H1 (cell line): Measurements from ENCODE around the gene ST3GAL2. TPM values are rescaled to one million over a fixed set of nuclear protein-coding genes. Genes with fewer than 3 reads are reported as not detected.

ENCODE experiments used
- CTCF ChIA-PET: fragments of 300-600 bp; sonication (Branson Sonifier 250); formaldehyde crosslinking; loops from one replicate; lab custom pipeline; 2021; ENCODE audit not compliant: partially characterized antibody; lab: Charles Lee
- POLR2A ChIA-PET: fragments of 300-600 bp; sonication (Branson Sonifier 250); formaldehyde crosslinking; loops from one replicate; lab custom pipeline; 2021; ENCODE audit warnings: inconsistent platforms; ENCODE audit not compliant: partially characterized antibody; lab: Charles Lee
- DNase-seq, 2 experiments: peaks; one replicate each; pipeline versions ENCODE4 v3.0.0 to v3.0.0-alpha.2; 2010 to 2022; ENCODE audit warnings: low spot score in 2 of 2, low read depth in 1 of 2, mixed read lengths in 1 of 2
- FAIRE-seq: peaks from 2 replicates; lab custom pipeline; 2011; peaks lifted over from hg19 to GRCh38; lab: Jason Lieb, UNC
- H2AFZ ChIP-seq: 2 replicates; pipeline ENCODE4 v1.8.1; 2012; ENCODE audit warnings: low read length, inconsistent platforms
- H2AK5ac ChIP-seq: 2 replicates; pipeline ENCODE4 v1.6.1; 2013; ENCODE audit warnings: low read depth, low read length
- H2BK120ac ChIP-seq: replicated peaks from 2 replicates; pipeline ENCODE3; 2013; ENCODE audit warnings: low read depth, low read length, inconsistent platforms
- H2BK12ac ChIP-seq: 2 replicates; pipeline ENCODE4 v1.6.1; 2013; ENCODE audit warnings: low read depth, low read length
- H2BK15ac ChIP-seq: 2 replicates; pipeline ENCODE4 v1.6.1; 2013; ENCODE audit warnings: low read length
- H2BK20ac ChIP-seq: 2 replicates; pipeline ENCODE4 v1.6.1; 2013; ENCODE audit warnings: low read length
- H2BK5ac ChIP-seq: 2 replicates; pipeline ENCODE4 v1.6.1; 2013; ENCODE audit warnings: low read depth, low read length
- H3K14ac ChIP-seq: 2 replicates; pipeline ENCODE4 v1.6.1; 2013; ENCODE audit warnings: inconsistent platforms; ENCODE audit not compliant: insufficient read length
- H3K18ac ChIP-seq: 2 replicates; pipeline ENCODE4 v1.6.1; 2013; ENCODE audit warnings: low read length; ENCODE audit errors: extremely low read depth
- H3K23ac ChIP-seq: 2 replicates; pipeline ENCODE4 v1.6.1; 2013; ENCODE audit warnings: inconsistent platforms; ENCODE audit not compliant: insufficient read length
- H3K23me2 ChIP-seq: 2 replicates; pipeline ENCODE4 v1.6.1; 2013; ENCODE audit warnings: low read depth, low read length
- H3K27ac ChIP-seq: 2 replicates; pipeline ENCODE4 v1.6.1; 2011; ENCODE audit warnings: low read depth, low read length, inconsistent platforms
- H3K27me3 ChIP-seq, 4 experiments: replicated peaks in 1 of 4; 1 replicate in 1 of 4; 2 replicates in 3 of 4; pipeline versions ENCODE4 v1.6.1 to v1.8.1; 2011 to 2013; ENCODE audit warnings: low read length in 3 of 4, mild to moderate bottlenecking in 3 of 4, inconsistent platforms in 2 of 4, mixed read lengths in 2 of 4, moderate library complexity in 1 of 4; ENCODE audit not compliant: control insufficient read depth in 3 of 4, insufficient read depth in 3 of 4; ENCODE audit errors: extremely low read depth in 1 of 4
- H3K36me3 ChIP-seq, 4 experiments: 2 replicates each; pipeline versions ENCODE4 v1.6.1 to v1.8.1; 2011 to 2013; ENCODE audit warnings: mild to moderate bottlenecking in 4 of 4, low read length in 3 of 4, moderate library complexity in 2 of 4, control low read depth in 1 of 4, inconsistent platforms in 1 of 4; ENCODE audit not compliant: insufficient read depth in 4 of 4, control insufficient read depth in 2 of 4
- H3K4ac ChIP-seq: replicated peaks from 2 replicates; pipeline ENCODE3; 2013; ENCODE audit warnings: low read length, low read depth, mixed read lengths, inconsistent platforms; ENCODE audit not compliant: insufficient read length
- H3K4me1 ChIP-seq, 4 experiments: replicated peaks in 1 of 4; 1 replicate in 1 of 4; 2 replicates in 3 of 4; pipeline versions ENCODE4 v1.6.1 to v1.8.1; 2011 to 2013; ENCODE audit warnings: low read length in 3 of 4, inconsistent platforms in 2 of 4, mixed read lengths in 1 of 4; ENCODE audit not compliant: insufficient read depth in 4 of 4, control insufficient read depth in 3 of 4
- H3K4me2 ChIP-seq, 2 experiments: 2 replicates each; pipeline versions ENCODE4 v1.6.1 to v1.8.1; 2011 to 2013; ENCODE audit warnings: low read depth in 2 of 2, low read length in 2 of 2, control low read depth in 1 of 2, inconsistent platforms in 1 of 2, mild to moderate bottlenecking in 1 of 2; ENCODE audit not compliant: insufficient read depth in 1 of 2
- H3K4me3 ChIP-seq, 4 experiments: fragments of 200-600, 300-600 bp in 1 of 4; sonication (generic), shearing (Covaris generic), sonication (Bioruptor Twin) in 1 of 4; 2 replicates each; pipeline versions ENCODE4 v1.5.1 to v1.8.1; 2011 to 2016; ENCODE audit warnings: low read length in 4 of 4, low read depth in 3 of 4, control low read depth in 2 of 4, inconsistent platforms in 2 of 4, mild to moderate bottlenecking in 2 of 4, mixed read lengths in 1 of 4, moderate library complexity in 1 of 4; ENCODE audit not compliant: insufficient read depth in 2 of 4; ENCODE audit errors: extremely low read depth in 1 of 4
- H3K56ac ChIP-seq: replicated peaks from 2 replicates; pipeline ENCODE3; 2013; ENCODE audit warnings: low read depth, mild to moderate bottlenecking, mixed read lengths, low read length, inconsistent platforms; ENCODE audit not compliant: insufficient read length
- H3K79me1 ChIP-seq: 2 replicates; pipeline ENCODE4 v1.6.1; 2013; ENCODE audit warnings: low read depth, low read length, control low read depth
- H3K79me2 ChIP-seq, 2 experiments: 2 replicates each; pipeline versions ENCODE4 v1.6.1 to v1.8.1; 2012 to 2013; ENCODE audit warnings: low read length in 2 of 2, mild to moderate bottlenecking in 2 of 2, inconsistent platforms in 1 of 2; ENCODE audit not compliant: insufficient read depth in 2 of 2, control insufficient read depth in 1 of 2
- H3K9ac ChIP-seq, 4 experiments: replicated peaks in 1 of 4; 1 replicate in 1 of 4; 2 replicates in 3 of 4; pipeline versions ENCODE4 v1.6.1 to v1.8.1; 2011 to 2013; ENCODE audit warnings: low read depth in 3 of 4, low read length in 3 of 4, control low read depth in 2 of 4, mild to moderate bottlenecking in 2 of 4, moderate library complexity in 2 of 4, inconsistent platforms in 1 of 4; ENCODE audit errors: extremely low read depth in 1 of 4
- H3K9me3 ChIP-seq, 2 experiments: 2 replicates each; pipeline versions ENCODE4 v1.6.1 to v1.8.1; 2012 to 2013; ENCODE audit warnings: mild to moderate bottlenecking in 2 of 2, moderate library complexity in 2 of 2, control low read depth in 1 of 2, inconsistent platforms in 1 of 2, low read depth in 1 of 2, low read length in 1 of 2, mixed read lengths in 1 of 2; ENCODE audit not compliant: insufficient read depth in 2 of 2
- H4K20me1 ChIP-seq, 2 experiments: replicated peaks in 1 of 2; 2 replicates each; pipeline versions ENCODE3 to v1.8.1; 2011 to 2013; ENCODE audit warnings: inconsistent platforms in 2 of 2, low read length in 2 of 2, mild to moderate bottlenecking in 1 of 2; ENCODE audit not compliant: insufficient read depth in 2 of 2, control insufficient read depth in 1 of 2
- H4K5ac ChIP-seq: 2 replicates; pipeline ENCODE4 v1.6.1; 2013; ENCODE audit warnings: low read length, low read depth, mixed read lengths, inconsistent platforms; ENCODE audit not compliant: insufficient read length
- H4K8ac ChIP-seq: 2 replicates; pipeline ENCODE4 v1.8.0; 2013; ENCODE audit warnings: mild to moderate bottlenecking, moderate library complexity, low read length, inconsistent platforms; ENCODE audit not compliant: insufficient read depth; ENCODE audit errors: extremely low read depth
- H4K91ac ChIP-seq: replicated peaks from 2 replicates; pipeline ENCODE3; 2013; ENCODE audit warnings: low read length, mixed read lengths, inconsistent platforms; ENCODE audit not compliant: insufficient read length
- BCL11A ChIP-seq, 2 experiments: IDR thresholded peaks; one replicate each; pipeline ENCODE4 v1.6.1; 2011; ENCODE audit warnings: low read depth in 2 of 2, low read length in 2 of 2, mild to moderate bottlenecking in 2 of 2
- CEBPB ChIP-seq: IDR thresholded peaks from 2 replicates; pipeline ENCODE4 v1.6.1; 2012; ENCODE audit warnings: low read depth, low read length
- E2F6 ChIP-seq: IDR thresholded peaks from 2 replicates; pipeline ENCODE4 v1.6.1; 2012; ENCODE audit warnings: inconsistent platforms
- EP300 ChIP-seq, 2 experiments: IDR thresholded peaks; 1 replicate in 1 of 2; 2 replicates in 1 of 2; pipeline ENCODE4 v1.6.1; 2011 to 2012; ENCODE audit warnings: low read depth in 2 of 2, low read length in 2 of 2, mild to moderate bottlenecking in 2 of 2, borderline replicate concordance in 1 of 2, inconsistent platforms in 1 of 2, moderate library complexity in 1 of 2
- EZH2 ChIP-seq: fragments of 200-600 bp; sonication (generic); IDR thresholded peaks from 2 replicates; pipeline ENCODE4 v1.7.1; 2012; ENCODE audit warnings: low read depth, mild to moderate bottlenecking, moderate library complexity, low read length, inconsistent platforms; ENCODE audit not compliant: severe bottlenecking
- KDM1A ChIP-seq: fragments of 200-600, 300-600 bp; sonication (generic); IDR thresholded peaks from 2 replicates; pipeline ENCODE4 v1.7.1; 2016; ENCODE audit warnings: mild to moderate bottlenecking, low read length, borderline replicate concordance
- POLR2A ChIP-seq, 2 experiments: IDR thresholded peaks; 1 replicate in 1 of 2; 2 replicates in 1 of 2; pipeline ENCODE4 v1.6.1; 2011; ENCODE audit warnings: low read depth in 2 of 2, low read length in 2 of 2, mild to moderate bottlenecking in 2 of 2; ENCODE audit errors: control extremely low read depth in 1 of 2
- POU5F1 ChIP-seq: IDR thresholded peaks from 2 replicates; pipeline ENCODE4 v1.6.1; 2011; ENCODE audit warnings: low read depth, mild to moderate bottlenecking, low read length, moderate library complexity
- RAD21 ChIP-seq, 2 experiments: IDR thresholded peaks in 1 of 2; conservative IDR thresholded peaks in 1 of 2; 2 replicates each; pipeline ENCODE4 v1.6.1; 2011; ENCODE audit warnings: low read depth in 2 of 2, low read length in 2 of 2, improper control_type of control experiment in 1 of 2, inconsistent platforms in 1 of 2, mild to moderate bottlenecking in 1 of 2, moderate library complexity in 1 of 2
- SIN3A ChIP-seq, 2 experiments: IDR thresholded peaks in 1 of 2; conservative IDR thresholded peaks in 1 of 2; 2 replicates each; pipeline ENCODE4 v1.6.1; 2011 to 2012; ENCODE audit warnings: low read length in 2 of 2, improper control_type of control experiment in 1 of 2, low read depth in 1 of 2, mild to moderate bottlenecking in 1 of 2
- SRF ChIP-seq: IDR thresholded peaks from 2 replicates; pipeline ENCODE4 v1.6.1; 2011; ENCODE audit warnings: mild to moderate bottlenecking, low read depth, low read length, moderate library complexity
- WGBS, 2 experiments: shearing (Covaris generic) in 1 of 2; methylation state at CpG; one replicate each; pipeline versions ENCODE4 v1.1.6 to v1.1.7; 2013 to 2015; ENCODE audit warnings: low lambda C conversion rate in 2 of 2, mixed read lengths in 2 of 2, inconsistent platforms in 1 of 2, low coverage in 1 of 2, missing lambda C conversion rate in 1 of 2; ENCODE audit not compliant: insufficient replicate concordance in 2 of 2, insufficient coverage in 1 of 2, insufficient read length in 1 of 2; ENCODE audit errors: extremely low coverage in 1 of 2, missing lambda C conversion rate in 1 of 2; 5-methylcytosine and 5-hydroxymethylcytosine counted together
- polyA plus RNA-seq, 7 experiments: library from polyadenylated mRNA; depleted of rRNA in 3 of 7; stranded (reverse) in 5 of 7; unstranded in 2 of 7; fragments of >200 nt in 5 of 7; fragments of 200-250 nt in 2 of 7; gene quantifications; 1 replicate in 5 of 7; 2 replicates in 1 of 7; 4 replicates in 1 of 7; pipeline versions ENCODE4 v1.2.1 to v1.2.3, GENCODE V29; 2011 to 2013; ENCODE audit warnings: missing spikeins in 2 of 7, mixed read lengths in 2 of 7
- total RNA-seq: library from RNA; stranded (reverse); fragmentation: NEBNext Ultra II Directional; extraction: Animal tissue kit (Norgen Biotek cat#: 25700); gene quantifications from 2 replicates; pipeline ENCODE4 v1.2.1, GENCODE V29; 2021
- TF ChIP-seq, protein P1 (sequence below): IDR thresholded peaks from 2 replicates; pipeline ENCODE4 v1.6.1; 2012; ENCODE audit warnings: inconsistent platforms

Gene ST3GAL2
- total and polyA plus RNA-seq, 2 of the 8 experiments (the other 6 are each of a cell fraction or from before 2014, with no cell fraction given) = 14.4 to 39.7 TPM

DNA sequence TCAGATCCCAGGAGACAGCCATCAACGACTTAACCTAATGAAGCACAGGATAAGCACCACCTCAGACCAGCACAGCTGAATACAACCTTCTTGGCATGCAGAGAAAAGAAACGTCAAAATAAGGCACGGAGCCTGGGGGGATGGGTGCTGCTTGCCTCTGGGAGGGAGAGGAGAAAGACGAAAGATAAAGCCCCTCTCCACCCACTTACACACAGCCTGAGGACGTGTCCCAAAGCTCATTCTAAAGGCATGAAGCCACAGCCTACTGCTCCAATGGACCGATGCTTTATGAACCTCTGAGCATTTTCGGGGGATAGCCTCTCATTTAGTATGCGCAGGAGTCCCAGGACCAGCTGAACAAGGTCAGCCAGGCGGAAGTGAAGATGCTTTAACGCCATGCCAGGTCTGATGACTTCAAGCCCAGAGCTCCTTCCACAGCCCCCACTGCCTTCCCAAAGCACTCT, 31.1 kb downstream of the ST3GAL2 start:
- no peak for FAIRE-seq
- 65% methylated on average over 10 of the region's 10 CpGs; no CpG with 5 or more reads in 1 of the 2 experiments for WGBS, 2 experiments
- no peak overlapping the region for H3K27ac ChIP-seq
- TF ChIP-seq SRF = no peak
- no peak for TF ChIP-seq POU5F1
- TF ChIP-seq SIN3A (conservative IDR thresholded peaks at IDR 0.05 in 1 of 2, IDR thresholded peaks at IDR 0.05 in 1 of 2; ENCODE audit: low read depth in 1 of 2, low read length in 2 of 2) = no peak
- no peak for TF ChIP-seq RAD21 (IDR thresholded peaks at IDR 0.05 in 1 of 2, conservative IDR thresholded peaks at IDR 0.05 in 1 of 2; ENCODE audit: low read depth in 2 of 2, low read length in 2 of 2)
- TF ChIP-seq, protein P1, sequence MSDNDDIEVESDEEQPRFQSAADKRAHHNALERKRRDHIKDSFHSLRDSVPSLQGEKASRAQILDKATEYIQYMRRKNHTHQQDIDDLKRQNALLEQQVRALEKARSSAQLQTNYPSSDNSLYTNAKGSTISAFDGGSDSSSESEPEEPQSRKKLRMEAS = no peak
- no peak for TF ChIP-seq EP300 (IDR thresholded peaks at IDR 0.05; ENCODE audit: borderline replicate concordance in 1 of 2, low read depth in 2 of 2, low read length in 2 of 2)
- no peak for TF ChIP-seq BCL11A (IDR thresholded peaks at IDR 0.05; ENCODE audit: low read depth in 2 of 2, low read length in 2 of 2)
- TF ChIP-seq POLR2A (IDR thresholded peaks at IDR 0.05; ENCODE audit: control extremely low read depth in 1 of 2, low read depth in 2 of 2, low read length in 2 of 2) = no peak
- no peak for TF ChIP-seq KDM1A
- TF ChIP-seq CEBPB = no peak
- no peak for TF ChIP-seq E2F6
- no peak for TF ChIP-seq EZH2

More for the DNA sequence above, 31.1 kb downstream of the ST3GAL2 start:
- Histone ChIP-seq H3K14ac (no peak overlapping the region), H4K91ac (no peak overlapping the region), H2BK15ac (no peak overlapping the region), H2AK5ac (no peak overlapping the region), H3K36me3 (no peaks in the 10 kb centered on the region), H2BK5ac (no peak overlapping the region), H3K79me2 (peaks cover 0 to 14% of the 10 kb centered on the region in 2 experiments; a peak in 2 of 4 replicates), H2BK12ac (no peak overlapping the region), H3K23me2 (no peaks in the 10 kb centered on the region), H2BK20ac (no peak overlapping the region), H3K4me1 (peaks cover 2 to 11% (median 7%) of the 10 kb centered on the region in 4 experiments), H3K4ac (no peak overlapping the region), H3K23ac (no peak overlapping the region), H4K5ac (no peak overlapping the region), H3K4me3 (no peak overlapping the region), H3K56ac (no peak overlapping the region), H3K18ac (no peak overlapping the region), H3K9ac (no peak overlapping the region), H2BK120ac (no peak overlapping the region), H3K79me1 (peaks cover 7% of the 10 kb centered on the region), H2AFZ (no peak overlapping the region), H3K9me3 (no peaks in the 10 kb centered on the region), H3K27me3 (no peaks in the 10 kb centered on the region), H3K4me2 (peak overlapping the region in 1 of 2 experiments; percentile 58; a peak in 2 of 4 replicates), H4K8ac (peak overlapping the region; percentile 46; the same call in 1 of the 2 replicates), H4K20me1 (peaks cover 0 to 6% of the 10 kb centered on the region in 2 experiments)
- DNase-seq = no peak
- ChIA-PET CTCF (interaction anchor here (0.6 to 4.5 kb wide), 11 partner anchors 9 to 364 kb away, joined by 3 to 23 read pairs (median 3); no protein-coding TSS in a partner anchor), POLR2A (interaction anchor here (0.7 to 3.0 kb wide), 8 partner anchors 10 to 63 kb away, joined by 3 to 15 read pairs (median 4); partner anchors contain the start of gene FCSK)
